Tibial artery (tissue), 4 donors: ENCODE measurements around the gene NHERF2.

Experiments used
- DNase-seq, 2 donors: peaks; one replicate each; pipeline ENCODE4 v3.0.0-alpha.2; 2019
- H3K27ac ChIP-seq, 2 donors: fragments of 200-600 bp; sonication (generic) in 1 of 2; 1 replicate in 1 of 2; 2 replicates in 1 of 2; pipeline ENCODE4 v1.5.1; 2018 to 2019; ENCODE audit warnings: mild to moderate bottlenecking in 1 of 2
- H3K27me3 ChIP-seq, 2 donors: fragments of 200-600 bp; sonication (generic) in 1 of 2; one replicate each; pipeline versions ENCODE4 v1.5.1 to v1.6.0; 2016 to 2019
- H3K36me3 ChIP-seq, 3 donors: fragments of 200-600 bp; sonication (generic) in 2 of 3; one replicate each; pipeline ENCODE4 v1.5.1; 2016 to 2019; ENCODE audit warnings: mild to moderate bottlenecking in 2 of 3
- H3K4me1 ChIP-seq, 4 donors: fragments of 200-600 bp; sonication (generic) in 2 of 4; 1 replicate in 3 of 4; 2 replicates in 1 of 4; pipeline ENCODE4 v1.5.1; 2016 to 2019
- H3K4me3 ChIP-seq, 2 donors: fragments of 200-600 bp; sonication (generic) in 1 of 2; 1 replicate in 1 of 2; 2 replicates in 1 of 2; pipeline ENCODE4 v1.5.1; 2018 to 2019; ENCODE audit warnings: mild to moderate bottlenecking in 2 of 2
- H3K9me3 ChIP-seq, 3 donors: fragments of 200-600 bp; sonication (generic) in 1 of 3; one replicate each; pipeline ENCODE4 v1.5.1; 2016 to 2019
- CTCF ChIP-seq, 2 experiments: fragments of 200-600 bp in 1 of 2; fragments of 450-650 bp in 1 of 2; IDR thresholded peaks; one replicate each; pipeline ENCODE4 v1.5.1; 2017 to 2019; ENCODE audit warnings: antibody characterized with exemption in 2 of 2, mild to moderate bottlenecking in 1 of 2, moderate library complexity in 1 of 2
- intact Hi-C: fragments of 100-400 bp; cut with DNase I; formaldehyde crosslinking; loops from one replicate; pipeline ENCODE4 v1.15.0; 2023; ENCODE audit warnings: low total_unique reads

Gene NHERF2

GRCh38 chr16:1991948-1992703 is 34.6 kb upstream of the NHERF2 start:
- DNase-seq = peak; percentile 90 to 92
- Histone ChIP-seq H3K27ac (no peak overlapping the region), H3K4me3 (peak overlapping the region; percentile 41 to 42), H3K27me3 (peaks cover 3 to 48% of the 10 kb centered on the region in 2 donors), H3K4me1 (peaks cover 0 to 35% (median 30%) of the 10 kb centered on the region in 4 donors), H3K36me3 (peaks cover 0 to 14% (median 4%) of the 10 kb centered on the region in 3 donors), H3K9me3 (no peaks in the 10 kb centered on the region)
- TF ChIP-seq CTCF (IDR thresholded peaks at IDR 0.05) = no peak
- intact Hi-C loops = no loop called here

DNA sequence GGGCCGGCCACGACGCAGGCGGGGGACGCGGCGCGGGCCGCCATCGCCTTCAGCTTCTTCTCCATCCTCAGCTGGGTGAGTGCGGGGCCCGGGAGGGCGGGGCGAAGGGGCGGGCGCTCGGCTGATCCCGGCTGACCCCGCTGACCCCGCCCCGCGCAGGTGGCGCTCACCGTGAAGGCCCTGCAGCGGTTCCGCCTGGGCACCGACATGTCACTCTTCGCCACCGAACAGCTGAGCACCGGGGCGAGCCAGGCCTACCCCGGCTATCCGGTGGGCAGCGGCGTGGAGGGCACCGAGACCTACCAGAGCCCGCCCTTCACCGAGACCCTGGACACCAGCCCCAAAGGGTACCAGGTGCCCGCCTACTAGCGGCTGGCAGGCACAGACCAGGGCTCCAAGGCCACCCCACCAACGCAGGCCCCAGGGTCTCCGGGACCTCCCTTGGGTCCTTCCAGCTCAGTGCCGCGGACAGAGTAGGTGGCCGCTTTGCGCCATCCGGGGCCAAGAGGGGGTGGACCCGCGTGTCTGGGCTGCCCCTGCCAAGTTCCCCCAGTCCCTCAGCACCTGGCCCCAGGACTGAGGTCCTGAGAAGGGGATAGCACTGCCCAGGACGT is 33.9 kb upstream of the NHERF2 start:
- DNase-seq = no peak
- H3K4me3 ChIP-seq = peak overlapping the region in 1 of 2 donors; percentile 42
- peaks cover 3 to 48% of the 10 kb centered on the region in 2 donors for H3K27me3 ChIP-seq

GRCh38 chr16:1993731-1994131 is 33.0 kb upstream of the NHERF2 start:
- H3K36me3 ChIP-seq = peaks cover 11 to 21% (median 17%) of the 10 kb centered on the region in 3 donors
- no peaks in the 10 kb centered on the region for H3K9me3 ChIP-seq
- no peak overlapping the region for H3K27ac ChIP-seq
- TF ChIP-seq CTCF (IDR thresholded peaks at IDR 0.05) = no peak
- no peak overlapping the region for H3K4me3 ChIP-seq
- H3K4me1 ChIP-seq = peaks cover 0 to 35% (median 30%) of the 10 kb centered on the region in 4 donors
- no peak for DNase-seq
- peaks cover 3 to 43% of the 10 kb centered on the region in 2 donors for H3K27me3 ChIP-seq
- intact Hi-C loops = no loop called here

More for the DNA sequence above, 33.9 kb upstream of the NHERF2 start:
- intact Hi-C loops = no loop called here
- Histone ChIP-seq H3K27ac (no peak overlapping the region), H3K9me3 (no peaks in the 10 kb centered on the region), H3K4me1 (peaks cover 0 to 35% (median 30%) of the 10 kb centered on the region in 4 donors), H3K36me3 (peaks cover 2 to 12% (median 7%) of the 10 kb centered on the region in 3 donors)
- TF ChIP-seq CTCF (IDR thresholded peaks at IDR 0.05) = no peak

- TF ChIP-seq CTCF (IDR thresholded peaks at IDR 0.05) = no peak
- no peak for DNase-seq
- intact Hi-C loops = no loop called here
- Histone ChIP-seq H3K4me3 (no peak overlapping the region), H3K27me3 (peaks cover 0 to 5% of the 10 kb centered on the region in 2 donors), H3K27ac (no peak overlapping the region), H3K4me1 (no peaks in the 10 kb centered on the region), H3K9me3 (no peaks in the 10 kb centered on the region), H3K36me3 (peaks cover 50 to 61% (median 52%) of the 10 kb centered on the region in 3 donors)
Measured at GRCh38 chr16:1997494-1998359, 29.0 kb upstream of the NHERF2 start.

DNA sequence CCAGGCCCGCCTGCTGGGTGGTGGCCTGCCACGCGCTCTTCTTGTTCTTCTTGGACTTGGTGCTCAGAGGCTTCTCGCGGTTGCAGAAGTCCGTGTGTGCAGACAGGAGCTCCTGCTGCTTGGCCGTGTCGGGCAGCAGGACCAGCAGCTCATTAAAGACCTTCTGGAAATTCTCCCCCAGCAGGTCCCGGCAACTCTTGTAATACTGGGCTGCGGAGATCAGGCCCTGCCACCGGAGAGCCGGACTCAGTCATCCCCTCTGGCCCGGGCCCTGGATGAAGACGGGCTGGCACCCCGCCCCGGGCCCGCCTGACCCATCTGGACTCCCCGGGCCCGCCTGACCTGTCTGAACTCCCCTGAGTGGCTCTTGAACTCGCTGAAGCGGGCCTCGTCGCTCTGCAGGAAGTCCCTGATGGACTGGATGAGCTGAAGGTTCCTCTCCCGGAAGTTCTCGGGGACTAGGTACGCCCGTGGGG is 28.3 kb upstream of the NHERF2 start:
- intact Hi-C loops = no loop called here
- peaks cover 57 to 68% (median 59%) of the 10 kb centered on the region in 3 donors for H3K36me3 ChIP-seq
- H3K4me1 ChIP-seq = no peaks in the 10 kb centered on the region
- H3K27me3 ChIP-seq = no peaks in the 10 kb centered on the region
- H3K27ac ChIP-seq = no peak overlapping the region
- DNase-seq = no peak
- TF ChIP-seq CTCF (IDR thresholded peaks at IDR 0.05) = no peak
- no peaks in the 10 kb centered on the region for H3K9me3 ChIP-seq
- no peak overlapping the region for H3K4me3 ChIP-seq
